ENCODE data around the gene SYNE2.

Gene SYNE2

DNA sequence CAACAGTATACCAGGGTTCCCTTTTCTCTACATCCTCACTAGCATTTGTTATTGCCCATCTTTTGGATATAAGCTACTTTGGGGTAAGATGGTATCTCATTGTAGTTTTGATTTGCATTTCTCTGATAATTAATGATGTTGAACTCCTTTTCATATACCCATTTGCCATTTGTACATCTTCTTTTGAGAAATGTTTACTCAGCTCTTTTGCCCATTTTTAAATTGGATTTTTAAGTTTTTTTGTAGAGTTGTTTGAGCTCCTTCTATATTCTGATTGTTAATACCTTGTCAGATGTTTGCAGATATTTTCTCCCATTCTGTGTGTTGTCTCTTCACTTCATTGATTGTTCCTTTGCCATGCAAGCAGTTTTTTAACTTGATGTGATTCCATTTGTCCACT is 419.2 kb downstream of the SYNE2 start:
- no peak for DNase-seq

Measured in NCI-H524 treated with DMSO at 0.1 percent for 48 hours (cell line).